GM12872 (cell line): Measurements from ENCODE around the gene SMC1B.

Source experiments
- TF ChIP-seq, protein P1 (sequence below): IDR thresholded peaks from 3 replicates; pipeline ENCODE4 v1.5.1; 2011; ENCODE audit warnings: low read depth, mild to moderate bottlenecking, low read length, moderate library complexity; ENCODE audit not compliant: insufficient read depth

SMC1B gene

GRCh38 chr22:45376703-45377102 lies 36.7 kb downstream of the SMC1B start:
- TF ChIP-seq, protein P1, sequence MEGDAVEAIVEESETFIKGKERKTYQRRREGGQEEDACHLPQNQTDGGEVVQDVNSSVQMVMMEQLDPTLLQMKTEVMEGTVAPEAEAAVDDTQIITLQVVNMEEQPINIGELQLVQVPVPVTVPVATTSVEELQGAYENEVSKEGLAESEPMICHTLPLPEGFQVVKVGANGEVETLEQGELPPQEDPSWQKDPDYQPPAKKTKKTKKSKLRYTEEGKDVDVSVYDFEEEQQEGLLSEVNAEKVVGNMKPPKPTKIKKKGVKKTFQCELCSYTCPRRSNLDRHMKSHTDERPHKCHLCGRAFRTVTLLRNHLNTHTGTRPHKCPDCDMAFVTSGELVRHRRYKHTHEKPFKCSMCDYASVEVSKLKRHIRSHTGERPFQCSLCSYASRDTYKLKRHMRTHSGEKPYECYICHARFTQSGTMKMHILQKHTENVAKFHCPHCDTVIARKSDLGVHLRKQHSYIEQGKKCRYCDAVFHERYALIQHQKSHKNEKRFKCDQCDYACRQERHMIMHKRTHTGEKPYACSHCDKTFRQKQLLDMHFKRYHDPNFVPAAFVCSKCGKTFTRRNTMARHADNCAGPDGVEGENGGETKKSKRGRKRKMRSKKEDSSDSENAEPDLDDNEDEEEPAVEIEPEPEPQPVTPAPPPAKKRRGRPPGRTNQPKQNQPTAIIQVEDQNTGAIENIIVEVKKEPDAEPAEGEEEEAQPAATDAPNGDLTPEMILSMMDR = no peak

DNA sequence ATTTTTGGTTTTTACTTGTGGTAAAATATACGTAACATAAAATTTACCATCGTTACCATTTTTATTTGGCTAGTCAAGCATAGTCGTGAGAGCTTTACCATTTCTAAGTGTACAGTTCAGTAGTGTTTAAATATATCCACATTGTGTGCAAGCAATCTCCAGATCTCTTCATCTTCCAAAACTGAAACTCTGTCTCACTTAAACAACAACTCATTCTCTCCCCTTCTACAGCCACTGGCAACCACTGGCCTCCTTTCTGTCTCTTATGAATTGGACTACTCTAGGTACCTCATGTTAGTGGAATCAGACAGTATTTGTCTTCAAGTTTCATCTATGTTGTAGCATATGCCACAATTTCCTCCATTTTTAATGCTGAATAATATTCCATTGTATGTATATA lies 37.4 kb downstream of the SMC1B start:
- TF ChIP-seq, protein P1 = no peak

DNA sequence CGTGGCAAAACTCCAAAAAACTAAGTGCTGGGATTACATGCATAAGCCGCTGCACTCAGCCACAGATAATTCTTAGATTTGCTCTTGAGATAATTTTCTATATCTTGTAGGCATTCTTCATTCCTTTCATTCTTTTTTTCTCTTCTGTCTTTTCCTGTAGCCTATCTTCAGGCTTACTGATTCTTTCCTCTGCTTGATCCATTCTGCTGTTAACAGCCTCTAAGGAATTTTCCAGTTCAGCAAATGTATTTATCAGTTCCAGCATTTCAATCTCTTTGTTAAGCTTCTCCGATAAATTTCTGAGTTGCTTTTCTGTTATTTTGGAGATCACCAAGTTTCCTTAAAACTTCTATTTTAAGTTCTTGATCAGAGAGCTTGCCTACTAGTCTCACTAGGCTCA lies 46.7 kb downstream of the SMC1B start:
- TF ChIP-seq, protein P1 = no peak

DNA sequence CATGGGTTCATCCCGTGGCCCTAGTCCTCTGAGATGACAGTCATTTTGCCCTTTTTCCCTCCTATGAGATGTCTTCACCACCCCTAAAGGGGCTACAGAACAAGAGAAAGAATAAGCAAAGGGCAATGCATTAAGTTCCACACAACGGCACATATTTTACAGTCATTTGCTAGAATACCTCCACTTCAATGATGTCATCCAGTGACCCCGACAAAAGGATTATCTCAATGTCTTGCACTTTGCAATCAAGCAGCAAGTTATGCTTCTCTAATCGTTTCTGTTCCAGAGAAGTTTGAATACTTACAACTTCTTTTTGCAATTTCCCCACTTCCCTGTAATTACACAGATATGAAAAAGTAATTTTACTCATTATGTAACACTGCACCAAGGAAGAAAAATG lies 53.8 kb downstream of the SMC1B start:
- TF ChIP-seq, protein P1 = no peak

DNA sequence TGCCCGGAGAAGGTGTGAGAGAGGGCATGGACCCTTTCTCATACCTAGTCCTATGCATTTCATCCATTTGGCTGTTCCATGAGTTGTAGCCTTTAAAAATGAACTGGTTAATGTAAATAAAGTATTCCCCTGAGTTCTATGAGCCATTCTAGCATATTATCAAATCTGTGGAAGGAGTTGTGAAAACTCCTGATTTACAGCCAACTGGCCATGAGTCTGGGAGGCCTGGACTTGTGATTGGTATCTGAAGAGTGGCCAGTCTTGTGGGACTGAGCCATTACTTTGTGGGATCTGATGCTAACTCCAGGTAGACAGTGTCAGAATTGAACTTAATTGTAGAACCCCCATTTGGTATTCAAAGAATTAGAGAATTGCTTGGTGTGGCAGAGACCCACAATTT lies 55.3 kb downstream of the SMC1B start:
- TF ChIP-seq, protein P1 = no peak

DNA sequence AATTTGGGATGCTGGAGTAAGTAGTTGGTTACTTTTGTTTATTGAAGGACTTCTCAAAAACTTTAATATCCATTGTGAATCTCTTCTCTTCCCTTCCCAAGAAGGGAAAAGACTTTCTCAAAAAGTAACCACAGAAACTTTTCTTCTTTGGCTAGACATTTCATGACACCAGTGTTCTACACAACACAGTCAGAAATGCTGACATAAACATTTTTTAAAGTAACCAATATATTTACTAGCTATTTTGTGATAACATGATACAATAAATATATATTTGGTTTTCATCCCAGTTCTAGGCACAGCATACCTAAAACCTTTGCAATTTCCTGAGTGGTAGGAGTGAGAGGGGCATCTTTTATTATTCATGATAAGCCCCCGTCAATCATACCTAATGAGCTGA lies 55.9 kb downstream of the SMC1B start:
- TF ChIP-seq, protein P1 = no peak

- TF ChIP-seq, protein P1 = no peak
Measured at GRCh38 chr22:45353786-45354185, 59.6 kb downstream of the SMC1B start.

DNA sequence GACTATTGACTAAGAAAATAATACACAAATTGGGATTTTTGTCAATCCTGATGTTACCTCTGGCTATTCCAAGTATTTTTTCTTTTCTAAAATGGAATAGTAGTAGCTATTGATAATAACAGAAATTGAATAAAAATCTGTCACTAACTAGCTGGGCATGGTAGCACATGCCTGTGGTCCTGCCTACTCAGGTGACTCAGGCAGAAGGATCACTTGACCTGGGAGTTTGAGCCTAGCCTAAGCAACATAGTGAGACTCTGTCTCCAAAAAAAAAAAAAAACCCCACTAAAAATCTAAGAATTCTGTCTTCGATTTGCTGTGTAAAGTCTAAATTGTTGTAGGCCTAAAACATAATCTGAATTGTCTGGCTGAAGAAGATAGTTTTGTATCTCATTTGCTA lies 61.4 kb downstream of the SMC1B start:
- TF ChIP-seq, protein P1 = no peak
